NCI-H446 (cell line): Measurements from ENCODE around the gene EXOC6B.
A peak's percentile ranks its signal among the peaks of the same experiment; 100 is the strongest.

Experiments
- DNase-seq, 2 experiments: peaks; one replicate each; lab custom pipeline; 2025; lab: John Stamatoyannopoulos, UW

Gene EXOC6B

DNA sequence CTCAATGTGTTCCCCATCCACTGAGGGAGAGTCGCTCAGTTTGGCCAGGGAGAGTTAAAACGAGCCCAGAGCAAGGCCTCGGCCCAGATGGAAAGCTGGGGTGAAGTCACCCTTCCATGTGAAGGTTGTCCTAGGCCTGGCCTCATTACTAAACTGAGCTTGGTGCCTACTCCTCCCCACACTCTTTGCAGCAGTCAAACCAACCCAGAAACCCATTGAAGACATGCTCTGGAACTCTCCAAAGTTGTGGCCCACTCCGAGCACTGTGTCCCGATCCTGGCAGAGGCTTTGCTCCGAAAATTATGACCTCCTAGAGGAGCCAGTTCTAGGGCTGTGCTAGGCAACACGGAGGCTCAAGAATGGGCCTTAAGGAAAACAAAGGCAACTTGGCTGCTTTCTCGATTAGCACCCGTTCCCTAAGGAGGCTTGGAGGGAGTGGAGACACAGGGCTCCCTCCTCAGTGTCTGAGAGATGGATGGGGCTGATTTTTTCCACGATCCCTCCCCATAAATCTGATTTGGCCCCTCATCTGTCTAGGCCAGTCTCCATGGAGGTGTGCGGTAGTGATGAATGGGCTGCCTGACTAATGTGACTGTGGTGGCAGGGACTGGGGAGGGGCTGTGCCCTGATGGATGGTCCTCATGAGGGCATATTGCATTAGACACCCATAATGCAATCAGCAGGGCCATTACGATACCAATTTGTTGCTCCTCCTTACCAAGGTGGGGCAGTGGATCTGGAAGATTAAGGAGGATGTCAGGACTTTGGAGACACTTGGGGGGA, 666.4 kb downstream of the EXOC6B start:
- DNase-seq, result no peak

- no peak for DNase-seq
These were observed 667.7 kb downstream of the EXOC6B start for GRCh38 chr2:72157871-72158771.

DNA sequence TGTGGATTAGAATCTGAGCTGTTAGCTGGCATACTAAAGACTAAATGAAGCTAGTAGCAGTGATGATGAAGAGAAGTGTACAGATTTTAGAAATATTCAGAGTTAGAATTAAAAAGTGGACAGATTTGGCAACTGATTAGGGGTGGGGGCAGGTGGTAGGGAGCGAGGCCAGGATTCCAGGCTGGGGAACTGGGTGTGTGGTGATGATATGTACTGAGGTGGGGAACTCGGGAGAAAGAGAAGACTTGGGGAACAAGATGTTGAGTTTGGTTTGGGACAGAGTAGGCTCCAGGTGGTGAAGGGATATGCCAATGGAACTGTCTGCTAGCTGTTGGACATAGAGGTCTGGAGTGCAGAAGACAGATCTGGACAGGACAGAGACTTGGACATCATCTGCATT, 669.0 kb downstream of the EXOC6B start:
- no peak for DNase-seq

- DNase-seq, result no peak
These were observed 670.1 kb downstream of the EXOC6B start for GRCh38 chr2:72155737-72156136.

- no peak for DNase-seq
These were observed 670.7 kb downstream of the EXOC6B start for GRCh38 chr2:72155151-72155550.

DNA sequence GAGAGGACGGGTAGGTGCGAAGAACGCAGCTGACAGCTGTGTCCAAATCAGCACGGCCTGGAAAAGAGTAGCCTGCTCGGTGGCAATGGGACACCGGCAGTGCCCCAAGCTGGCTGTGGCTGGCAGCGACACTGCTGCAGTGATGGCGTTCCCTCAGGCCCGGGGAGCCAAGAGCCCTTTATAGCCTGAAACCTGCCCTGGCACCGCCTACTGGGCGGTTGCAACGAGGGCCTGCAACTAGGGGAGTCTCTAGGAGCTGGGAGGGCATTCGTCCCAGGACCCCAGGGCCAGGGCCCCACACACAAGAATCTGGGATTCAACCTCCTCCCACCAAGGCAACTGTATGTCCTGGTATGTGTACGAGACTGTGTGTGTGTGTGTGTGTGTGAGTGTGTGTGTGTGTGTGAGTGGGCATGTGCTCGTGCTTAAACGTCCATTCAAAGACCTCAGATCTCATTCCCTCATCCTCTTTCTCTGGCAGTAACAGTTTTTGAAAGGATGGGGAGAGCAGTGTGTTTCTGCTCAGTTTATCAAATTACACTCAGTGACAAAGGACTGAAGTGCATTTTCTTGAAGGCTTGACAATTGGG, 671.4 kb downstream of the EXOC6B start:
- no peak for DNase-seq

DNA sequence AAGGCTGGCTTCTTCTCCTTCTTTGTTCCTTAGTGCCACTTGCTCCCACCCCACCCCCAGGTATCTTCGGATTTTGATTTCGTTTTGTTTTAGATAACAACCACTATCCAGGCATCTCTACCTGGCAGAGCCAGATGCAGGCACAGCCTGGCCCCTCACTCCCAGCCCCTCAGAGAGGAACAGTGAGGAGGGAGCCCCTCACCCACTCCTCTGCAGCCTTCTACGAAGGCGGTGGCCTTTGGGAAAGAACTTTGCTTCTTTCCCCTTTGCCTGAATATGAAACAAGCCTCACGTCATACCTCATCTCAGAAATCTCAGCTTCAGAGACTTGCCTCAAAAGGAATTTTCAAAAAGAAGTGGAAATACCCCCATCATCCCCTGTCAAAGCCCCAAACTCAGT, 671.9 kb downstream of the EXOC6B start:
- no peak for DNase-seq

DNA sequence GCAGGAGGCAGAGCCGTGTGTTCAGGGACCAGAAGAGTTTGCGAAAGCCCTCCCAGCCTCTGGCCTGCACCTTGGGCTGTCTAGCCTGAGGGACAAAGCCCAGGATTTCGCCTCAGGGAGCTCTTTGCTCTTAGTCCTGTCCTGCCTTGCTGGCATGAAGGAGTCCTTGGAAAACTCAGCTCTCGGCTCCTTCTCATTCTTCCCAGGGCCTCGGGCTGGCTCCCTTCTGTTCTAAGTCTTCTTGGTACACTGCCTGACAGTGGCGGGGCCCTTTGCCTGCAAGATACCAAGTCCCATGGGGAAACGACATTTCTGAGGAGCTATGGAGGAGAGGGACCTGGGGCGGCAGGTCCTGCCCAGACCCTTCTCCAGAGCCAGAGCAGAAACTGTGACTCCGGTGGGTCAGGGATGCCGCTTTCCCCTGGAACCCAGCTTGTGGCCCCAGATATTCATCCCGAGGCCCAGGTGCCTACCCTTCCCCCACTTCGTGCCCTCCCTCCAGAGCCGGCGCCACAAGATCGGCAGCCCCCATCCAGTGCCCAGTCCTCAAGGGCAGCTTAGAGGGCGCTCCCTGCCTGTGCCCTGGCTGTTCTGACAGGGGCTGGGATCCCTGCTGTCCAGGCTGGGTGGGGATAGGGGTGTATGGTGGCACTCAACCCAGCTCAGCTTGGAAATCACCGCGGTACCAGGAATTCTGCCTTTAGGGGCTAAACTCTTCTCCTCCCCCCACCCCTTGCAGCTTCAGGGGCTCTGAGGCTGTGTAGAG, 672.6 kb downstream of the EXOC6B start:
- no peak for DNase-seq

GRCh38 chr2:72150861-72151356, 674.9 kb downstream of the EXOC6B start:
- no peak for DNase-seq

- DNase-seq, result peak; percentile 48 to 80
These were observed 675.5 kb downstream of the EXOC6B start for GRCh38 chr2:72150157-72150860.

DNA sequence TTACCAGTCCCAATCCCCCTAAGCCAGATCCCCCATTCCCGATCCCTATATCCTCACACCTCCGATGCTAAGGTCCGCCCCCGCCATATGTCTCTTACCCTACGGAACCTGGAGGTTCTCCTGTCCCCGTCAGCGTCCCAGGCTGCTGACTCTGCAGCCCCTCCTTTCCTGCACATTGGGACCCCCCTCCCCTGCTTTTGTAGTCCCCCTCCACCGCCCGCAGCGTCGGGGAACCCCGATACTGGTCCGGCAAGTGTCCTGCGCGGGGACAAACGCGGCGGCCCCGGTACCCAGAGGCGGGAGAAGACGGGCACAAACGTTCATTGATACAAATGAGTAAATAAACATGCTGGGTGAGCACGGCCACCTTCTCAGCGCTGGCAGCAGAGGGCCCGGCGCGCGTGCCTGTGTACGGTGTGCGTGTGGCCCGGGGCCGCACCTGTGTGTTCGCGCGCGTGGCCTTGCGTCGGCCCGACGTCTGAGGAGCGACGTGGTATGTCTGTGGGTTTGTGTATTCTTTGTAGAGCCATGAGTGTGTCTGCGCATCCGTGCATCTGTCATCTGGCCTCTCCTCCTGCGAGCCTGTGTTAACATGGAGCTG, 676.2 kb downstream of the EXOC6B start:
- no peak for DNase-seq

- DNase-seq, result peak in 1 of 2 experiments; percentile 39
These were observed 676.8 kb downstream of the EXOC6B start for GRCh38 chr2:72148837-72149555.

- no peak for DNase-seq
These were observed 677.6 kb downstream of the EXOC6B start for GRCh38 chr2:72148003-72148836.

- DNase-seq, result no peak
These were observed 678.4 kb downstream of the EXOC6B start, which contains the start of gene CYP26B1 for GRCh38 chr2:72147303-72147971. TSS of gene CYP26B1 (minus strand) at chr2:72147862. CDS start at chr2:72147834, 28 bp downstream.

DNA sequence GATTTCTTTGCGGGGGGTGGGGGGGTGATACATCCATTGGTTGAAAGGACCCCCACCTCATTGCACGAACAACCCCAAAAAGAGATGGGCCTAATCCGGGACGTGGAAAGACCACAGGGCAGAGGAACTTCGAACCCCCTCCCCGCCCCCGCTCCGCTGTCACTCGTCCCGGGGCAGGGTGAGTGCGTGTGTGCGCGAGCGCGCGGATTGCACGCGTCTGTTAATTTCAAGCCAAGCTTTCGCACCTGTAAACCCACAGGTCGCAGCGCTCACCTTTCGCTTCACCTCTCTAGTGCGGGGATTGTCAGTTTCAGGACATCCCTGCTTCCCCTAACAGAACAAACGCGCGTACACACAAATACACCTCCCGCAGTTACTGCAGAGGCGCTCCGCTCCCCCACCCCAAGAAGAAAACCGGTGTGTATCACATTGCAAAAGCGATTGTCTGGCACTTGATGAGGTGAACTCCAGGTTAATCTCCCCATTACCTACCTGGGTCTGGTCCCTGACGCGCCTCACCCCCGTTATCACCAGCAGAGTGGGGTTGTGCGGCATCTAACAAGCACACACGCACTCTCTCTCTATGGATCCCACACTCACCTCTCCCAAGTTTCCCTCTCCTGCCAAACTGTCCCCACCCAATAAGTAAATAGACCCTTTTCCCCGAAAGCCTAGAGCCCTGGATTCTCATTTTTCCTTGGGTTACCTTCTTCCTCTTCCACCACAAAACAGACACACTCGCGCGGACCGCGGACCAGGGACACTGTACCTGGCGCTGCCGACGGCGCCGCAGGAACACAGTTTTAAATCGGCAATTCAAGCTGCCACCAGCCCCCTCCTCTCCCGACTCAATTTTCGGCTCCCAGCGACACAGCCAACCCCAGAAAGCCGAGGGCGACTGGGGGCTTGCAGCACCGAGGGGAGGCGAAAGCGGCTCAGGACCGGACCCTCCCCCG, 679.2 kb downstream of the EXOC6B start:
- no peak for DNase-seq

DNA sequence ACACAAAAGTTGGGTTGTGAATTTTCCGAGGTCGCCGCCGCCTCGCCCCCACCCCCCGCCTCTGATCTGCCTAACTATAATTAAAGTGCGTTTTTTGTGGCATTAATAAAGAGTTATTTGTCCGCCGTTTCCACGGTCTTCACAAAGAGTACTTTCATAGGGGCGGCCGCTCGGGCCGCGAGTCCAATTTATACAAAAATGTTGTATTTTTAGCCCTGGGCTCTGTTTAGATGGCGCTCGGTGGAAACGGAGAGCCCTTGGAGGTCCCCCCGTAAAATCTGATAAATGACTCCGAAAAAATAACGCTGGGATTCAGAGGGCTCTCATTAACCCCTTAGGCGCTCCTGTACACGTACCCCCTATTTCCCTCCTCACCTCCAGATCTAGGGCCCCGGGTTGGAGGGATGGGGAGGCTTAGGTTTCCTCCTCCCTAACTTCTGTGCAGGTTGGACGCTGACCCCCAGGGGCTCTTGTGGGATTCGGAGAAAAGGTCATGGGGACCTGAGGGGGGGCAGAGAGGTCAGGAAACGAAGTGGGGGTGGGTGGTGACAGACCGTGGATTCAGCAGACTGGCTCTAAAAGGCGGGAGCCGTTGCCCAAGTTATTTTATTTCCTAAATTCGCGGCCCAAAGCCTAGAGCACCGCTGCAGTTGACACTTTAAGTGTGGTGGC, 680.0 kb downstream of the EXOC6B start:
- no peak for DNase-seq

GRCh38 chr2:72145289-72145657, 680.6 kb downstream of the EXOC6B start:
- DNase-seq, result peak; percentile 24 to 73
